HG02610 (cell line): Measurements from ENCODE around the gene SNU13.
"Not testable (repeated sequence)": the region's sequence is repeated elsewhere in the genome, so short reads cannot be mapped to it uniquely, and the experiment has no call there.

ENCODE experiments used
- ATAC-seq: cut with Tn5 transposase; IDR thresholded peaks from one replicate; pipeline ENCODE4 v1.9.1; 2021; ENCODE audit warnings: mild to moderate bottlenecking, moderate library complexity; ENCODE audit not compliant: unreplicated experiment

SNU13 gene

DNA sequence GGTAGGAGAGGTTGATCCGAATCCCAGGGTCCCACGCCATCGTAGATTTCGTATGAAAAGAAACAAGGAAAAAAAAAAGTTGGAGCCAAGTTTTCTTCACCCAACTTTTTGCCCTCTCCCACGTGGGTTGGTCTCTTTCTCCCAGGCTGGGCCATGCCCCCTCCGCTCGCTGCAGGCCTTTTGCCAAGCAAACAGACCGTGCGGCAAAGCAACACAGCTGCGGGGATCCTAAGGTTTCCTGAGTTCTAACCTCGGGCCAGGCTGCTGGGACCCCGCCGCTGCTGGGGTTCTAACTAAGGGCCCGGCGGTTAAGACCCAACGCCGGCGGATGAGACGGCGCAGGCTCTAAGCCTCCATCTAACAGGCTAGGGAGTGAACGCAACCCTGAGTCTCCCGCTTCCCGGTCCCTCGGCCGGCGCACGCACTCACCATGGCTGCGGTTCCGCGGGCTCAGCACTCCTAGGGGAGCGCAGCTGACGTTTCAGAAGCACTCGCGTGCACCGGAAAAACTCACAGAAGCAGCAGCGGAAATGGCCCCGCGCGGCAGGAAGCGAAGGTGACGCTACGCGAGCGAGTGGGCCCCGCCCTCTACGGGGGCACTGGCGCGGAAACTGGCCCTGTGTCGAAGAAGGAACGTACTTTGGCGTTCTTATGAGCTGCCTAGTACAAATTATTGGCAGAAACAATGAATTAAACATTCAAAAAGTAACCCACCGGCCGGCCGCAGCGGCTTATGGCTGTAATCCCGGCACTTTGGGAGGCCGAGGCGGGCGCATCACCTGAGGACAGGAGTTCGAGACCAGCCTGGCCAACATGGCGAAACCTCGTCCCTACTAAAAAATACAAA, at the start of gene SNU13:
SNU13 (minus strand) TSS at position 503 of the 847 bp plus-strand sequence; CDS start at position 432, 71 bp downstream.
- ATAC-seq, result peak; percentile 88

DNA sequence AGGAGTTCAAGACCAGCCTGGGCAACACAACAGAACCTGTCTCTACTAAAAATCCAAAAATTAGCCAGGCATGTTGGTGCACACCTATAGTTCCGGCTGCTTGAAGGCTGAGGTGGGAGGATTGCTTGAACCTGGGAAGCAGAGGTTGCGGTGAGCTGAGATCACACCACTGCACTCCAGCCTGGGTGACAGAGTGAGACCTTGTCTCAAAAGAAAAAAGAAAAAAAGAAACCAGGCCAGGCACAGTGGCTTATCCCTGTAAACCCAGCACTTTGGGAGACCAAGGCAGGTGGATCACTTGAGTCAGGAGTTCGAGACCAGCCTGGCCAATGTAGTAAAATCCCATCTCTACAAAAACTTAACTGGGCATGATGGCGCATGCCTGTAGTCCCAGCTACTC, 44.6 kb upstream of the SNU13 start:
- ATAC-seq, result not testable (repeated sequence)

GRCh38 chr22:41732096-41732772, 43.6 kb upstream of the SNU13 start:
- ATAC-seq, result no peak

GRCh38 chr22:41731609-41732008, 42.9 kb upstream of the SNU13 start:
- no peak for ATAC-seq

- ATAC-seq, result no peak
These were observed 36.9 kb upstream of the SNU13 start for GRCh38 chr22:41725510-41726110.

DNA sequence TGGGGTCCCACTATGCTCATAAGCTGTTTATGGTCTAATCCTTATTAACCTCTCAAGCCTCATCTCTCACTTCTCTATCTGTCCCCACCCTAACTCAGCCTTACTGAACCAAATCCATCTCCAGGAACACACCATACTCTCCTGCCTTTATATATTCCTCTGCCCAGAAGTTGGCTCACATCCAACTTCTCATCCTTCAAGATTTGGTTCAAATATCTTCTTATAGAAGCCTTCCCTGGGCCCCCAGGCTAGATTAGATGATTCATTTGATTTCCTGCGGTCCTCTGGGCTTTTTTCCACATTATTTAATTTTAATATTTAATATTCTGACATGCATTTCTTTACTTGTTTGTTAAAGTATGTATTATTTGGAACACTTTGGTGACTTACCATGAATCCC, 33.8 kb upstream of the SNU13 start:
- no peak for ATAC-seq

DNA sequence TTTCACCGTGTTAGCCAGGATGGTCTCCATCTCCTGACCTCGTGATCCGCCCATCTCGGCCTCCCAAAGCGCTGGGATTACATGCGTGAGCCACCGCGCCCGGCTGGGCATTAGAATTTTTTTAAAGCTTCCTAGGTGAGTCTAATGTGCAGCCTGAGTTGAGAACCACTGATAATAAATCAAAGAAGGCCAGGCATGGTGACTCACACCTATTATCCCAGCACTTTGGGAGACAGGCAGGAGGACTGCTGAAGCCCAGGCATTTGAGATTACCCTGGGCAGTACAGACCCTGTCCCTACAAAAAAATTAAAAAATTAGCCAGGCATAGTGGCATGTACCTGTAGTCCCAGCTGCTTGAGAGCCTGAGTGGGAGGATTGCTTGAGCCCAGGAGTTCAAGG, 24.3 kb upstream of the SNU13 start:
- no peak for ATAC-seq

- no peak for ATAC-seq
These were observed 20.7 kb upstream of the SNU13 start for GRCh38 chr22:41709341-41709740.

GRCh38 chr22:41702763-41703162, 14.1 kb upstream of the SNU13 start:
- no peak for ATAC-seq

DNA sequence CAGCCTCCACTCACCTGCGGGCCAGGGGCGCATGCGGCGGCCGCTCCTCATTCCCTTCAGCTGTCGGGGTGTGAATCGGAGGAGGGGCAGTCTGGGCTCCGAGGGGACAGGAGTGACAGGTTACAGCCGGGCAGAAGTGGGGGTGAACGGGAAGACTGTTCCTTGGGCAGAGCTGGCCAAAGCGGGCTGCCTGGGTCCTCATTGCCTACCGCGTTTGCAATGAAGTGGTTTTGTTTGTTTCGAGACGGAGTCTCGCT, 11.4 kb upstream of the SNU13 start:
- ATAC-seq, result no peak

DNA sequence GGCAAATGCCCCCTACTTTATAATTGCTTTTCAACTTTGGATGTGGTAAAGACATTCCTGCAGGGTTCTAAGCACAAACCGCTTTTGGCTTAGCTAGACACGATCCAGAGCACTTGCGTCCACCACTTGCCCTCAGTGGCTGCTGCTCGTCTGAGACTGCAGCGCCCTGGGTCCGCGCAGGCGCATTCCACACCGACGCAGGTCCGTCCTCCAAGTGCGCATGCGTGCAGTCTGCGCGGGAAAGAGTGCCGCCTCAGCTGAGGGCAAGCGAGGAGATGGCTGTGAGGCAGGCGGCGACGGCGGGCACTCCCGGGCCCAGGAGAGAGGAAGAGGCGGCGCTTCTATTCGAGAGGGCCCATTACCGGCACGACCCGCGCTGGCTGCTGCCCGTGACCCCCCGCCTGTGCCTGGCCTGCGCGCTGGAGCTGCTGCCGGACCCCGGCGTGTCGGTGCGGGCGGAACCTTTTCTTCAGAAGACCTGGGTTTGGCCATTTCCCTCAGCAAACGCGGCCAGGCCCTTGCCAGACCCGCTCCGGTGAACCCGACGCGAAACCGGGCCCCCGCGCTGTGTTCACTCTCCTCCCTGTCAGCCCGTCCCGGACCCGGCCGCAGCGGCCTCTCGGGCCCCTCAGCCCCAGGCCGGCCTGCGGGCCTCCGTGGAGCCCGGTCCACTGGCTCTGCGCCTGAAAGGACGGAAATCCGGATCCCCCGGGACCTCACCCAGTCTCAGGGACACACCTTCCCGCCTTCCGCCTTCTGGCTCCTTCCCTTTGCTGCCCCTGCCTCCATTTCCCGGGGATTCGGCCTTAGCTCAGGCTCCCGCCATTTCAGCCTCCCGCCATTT, 10.8 kb upstream of the SNU13 start, which contains the start of gene MEI1:
MEI1 (plus strand) TSS at position 240 of the 844 bp plus-strand sequence; CDS start at position 276, 36 bp downstream.
- ATAC-seq, result no peak

- ATAC-seq, result no peak
These were observed 8.6 kb upstream of the SNU13 start for GRCh38 chr22:41697126-41697775.

DNA sequence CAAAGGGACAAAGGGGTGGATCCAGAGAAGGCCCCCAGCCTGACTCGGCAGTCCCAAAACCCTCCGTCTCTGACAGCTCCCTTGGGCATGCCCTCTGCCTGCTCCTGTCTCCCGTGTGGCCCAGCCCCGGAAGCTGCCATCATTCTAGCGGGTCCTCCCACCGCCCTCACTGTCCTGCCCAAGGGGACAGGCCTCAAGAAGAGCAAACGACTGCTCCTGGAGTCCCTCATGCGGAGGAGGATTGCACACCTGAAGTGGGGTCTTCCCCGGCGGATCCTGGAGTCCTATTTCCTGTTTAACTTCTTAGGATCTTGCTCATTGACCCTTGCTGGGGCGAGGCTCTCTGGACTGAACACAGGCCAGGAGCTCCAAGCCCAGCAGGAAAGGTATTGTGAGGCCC, 8.0 kb upstream of the SNU13 start:
- ATAC-seq, result no peak

DNA sequence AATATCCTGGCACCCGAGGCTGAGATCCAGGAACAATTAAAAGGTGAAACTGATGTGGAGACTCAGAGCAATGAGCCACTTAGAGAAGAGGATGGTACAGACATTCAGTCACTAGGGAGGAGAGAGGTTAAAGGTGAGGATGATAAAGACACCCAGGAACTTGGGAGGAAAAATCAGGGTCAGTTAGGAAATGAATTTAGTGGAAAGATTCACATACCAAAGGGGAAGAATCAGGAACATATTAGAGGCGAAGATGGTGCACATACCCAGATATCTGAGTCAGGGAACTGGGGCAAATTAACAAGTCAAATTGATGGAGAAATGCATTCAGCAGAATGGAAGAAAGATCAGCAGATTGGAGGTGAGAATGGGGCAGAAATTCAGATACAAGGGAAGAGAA, 6.5 kb upstream of the SNU13 start:
- ATAC-seq, result no peak

GRCh38 chr22:41690476-41690875, 1.8 kb upstream of the SNU13 start:
- no peak for ATAC-seq

DNA sequence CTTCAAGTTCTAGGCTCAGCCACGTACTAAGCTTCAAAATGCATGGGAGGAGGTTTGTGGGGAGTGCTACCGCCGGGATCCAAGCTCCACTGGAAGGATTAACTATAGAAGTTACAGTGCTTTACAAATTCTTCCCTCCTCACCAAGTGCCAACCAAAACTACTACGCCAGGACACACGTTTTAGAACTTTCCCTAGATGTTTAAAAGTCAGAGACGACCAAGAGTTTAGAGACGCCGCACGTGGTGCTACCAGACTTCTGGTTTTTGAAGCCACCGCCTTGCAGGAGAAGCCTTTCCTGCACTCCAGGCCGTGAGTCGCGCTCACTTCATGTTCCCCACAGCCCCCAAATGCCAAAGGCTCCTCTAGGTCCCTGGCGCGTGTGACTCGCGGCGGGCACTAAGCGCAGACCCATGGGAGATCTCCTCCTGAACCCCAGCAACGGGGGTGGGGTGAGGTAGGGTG, 734 bp downstream of the SNU13 start:
- no peak for ATAC-seq

DNA sequence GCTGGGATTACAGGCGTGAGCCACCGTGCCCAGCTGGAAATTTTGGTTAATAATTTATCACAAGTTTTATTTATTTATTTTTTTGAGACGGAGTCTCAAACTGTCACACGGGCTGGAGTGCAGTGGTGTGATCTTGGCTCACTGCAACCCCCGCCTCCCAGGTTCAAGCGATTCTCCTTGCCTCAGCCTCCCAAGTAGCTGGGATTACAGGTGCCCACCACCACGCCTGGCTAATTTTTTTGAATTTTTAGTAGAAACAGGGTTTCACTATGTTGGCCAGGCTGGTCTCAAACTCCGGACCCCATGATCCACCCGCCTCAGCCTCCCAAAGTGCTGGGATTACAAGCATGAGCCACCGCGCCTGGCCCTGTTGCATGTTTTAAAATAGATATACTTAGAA, 1.8 kb downstream of the SNU13 start:
- ATAC-seq, result not testable (repeated sequence)

DNA sequence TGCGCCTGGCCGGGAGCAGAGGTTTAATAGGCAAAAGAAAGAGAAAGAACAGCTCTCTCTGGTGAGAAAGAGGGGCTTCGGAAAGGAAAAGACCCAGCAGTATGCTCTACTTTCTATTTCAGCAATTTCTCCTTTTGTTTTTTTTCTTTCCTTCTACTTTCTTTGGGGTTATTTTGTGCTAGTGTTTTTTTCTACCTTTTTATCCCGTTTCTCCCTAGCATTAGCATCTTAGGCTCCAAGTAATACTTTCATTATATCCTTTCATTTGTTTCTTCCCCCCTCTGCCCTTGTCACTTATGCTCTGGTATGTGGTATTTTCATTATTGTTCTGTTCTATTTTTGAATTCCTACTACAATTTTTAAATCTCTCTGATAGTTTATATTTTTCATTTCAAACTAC, 4.5 kb downstream of the SNU13 start:
- ATAC-seq, result no peak

DNA sequence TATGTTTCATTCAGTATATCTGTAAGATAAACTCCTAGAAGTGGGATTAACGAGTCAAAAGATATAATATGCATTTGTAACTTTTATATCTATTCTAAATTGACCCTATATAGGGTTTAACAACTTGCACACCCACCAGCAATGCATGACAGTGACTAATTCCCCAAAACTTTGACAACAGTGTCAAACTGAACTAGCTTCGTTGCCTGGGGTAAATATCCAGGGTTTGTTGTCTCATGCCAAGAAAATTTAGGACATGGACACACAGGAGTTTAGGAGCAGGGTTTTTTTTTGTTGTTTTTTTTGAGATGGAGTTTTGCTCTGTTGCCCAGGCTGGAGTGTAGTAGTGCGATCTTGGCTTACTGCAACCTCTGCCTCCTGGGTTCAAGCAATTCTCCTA, 5.1 kb downstream of the SNU13 start:
- ATAC-seq, result no peak

DNA sequence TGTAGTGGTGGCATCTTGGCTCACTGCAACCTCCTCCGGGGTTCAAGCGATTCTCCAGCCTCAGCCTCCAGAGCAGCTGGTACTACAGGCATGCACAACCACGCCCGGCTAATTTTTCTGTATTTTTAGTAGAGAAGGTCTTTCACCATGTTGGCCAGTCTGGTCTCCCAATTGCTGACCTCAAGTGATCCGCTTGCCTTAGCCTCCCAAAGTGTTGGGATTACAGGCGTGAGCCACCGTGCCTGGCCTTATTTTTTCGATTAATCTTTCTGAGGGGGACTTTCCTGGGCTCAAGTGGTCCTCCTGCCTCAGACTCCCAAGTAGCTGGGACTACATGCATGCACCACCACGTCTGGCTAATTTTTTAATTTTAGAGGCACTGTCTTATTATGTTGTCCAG, 5.6 kb downstream of the SNU13 start:
- no peak for ATAC-seq
